Measurements from ENCODE around the gene RNF150. TPM values are rescaled to one million over a fixed set of nuclear protein-coding genes. Genes with fewer than 3 reads are reported as not detected.

RNF150 gene
- total and polyA plus RNA-seq, 7 donors: 0.46 to 69.0 (median 53.2) TPM

- TF ChIP-seq POLR2A (IDR thresholded peaks at IDR 0.05) (no peak), CTCF (IDR thresholded peaks at IDR 0.05) (peak; percentile 5 to 49 (median 16))
- intact Hi-C loops (cut with DNase I): loop anchor here (5.0 to 10.0 kb wide), 2 partner anchors 64 to 937 kb away; partner anchors contain the start of gene ZNF330
- no peak for DNase-seq
- no peaks in the 10 kb centered on the region for H3K9me3 ChIP-seq
- no peak overlapping the region for H3K27ac ChIP-seq
- no peak overlapping the region for H3K4me3 ChIP-seq
- no peaks in the 10 kb centered on the region for H3K27me3 ChIP-seq
- peaks cover 0 to 16% (median 13%) of the 10 kb centered on the region in 4 donors for H3K4me1 ChIP-seq
- no peaks in the 10 kb centered on the region for H3K36me3 ChIP-seq
Observed at GRCh38 chr4:141158219-141158618, 24.9 kb upstream of the RNF150 start.

- Histone ChIP-seq H3K4me1 (peaks cover 0 to 16% (median 13%) of the 10 kb centered on the region in 4 donors), H3K27me3 (no peaks in the 10 kb centered on the region), H3K9me3 (no peaks in the 10 kb centered on the region), H3K27ac (no peak overlapping the region), H3K36me3 (no peaks in the 10 kb centered on the region), H3K4me3 (no peak overlapping the region)
- no peak for TF ChIP-seq CTCF (IDR thresholded peaks at IDR 0.05)
- TF ChIP-seq POLR2AphosphoS5 (IDR thresholded peaks at IDR 0.05): no peak
- TF ChIP-seq POLR2A (IDR thresholded peaks at IDR 0.05): no peak
- TF ChIP-seq EP300 (IDR thresholded peaks at IDR 0.05): no peak
- intact Hi-C loops (cut with DNase I): loop anchor here (5.0 to 10.0 kb wide), 2 partner anchors 67 to 939 kb away; partner anchors contain the start of gene ZNF330
- whole genome bisulfite sequencing, 2 donors: 83 to 87% methylated on average over 4 of the region's 4 CpGs
- no peak for DNase-seq
Observed at GRCh38 chr4:141155586-141155985, 22.3 kb upstream of the RNF150 start.

GRCh38 chr4:141154725-141155124 lies 21.5 kb upstream of the RNF150 start:
- Histone ChIP-seq H3K27me3 (no peaks in the 10 kb centered on the region), H3K4me1 (peaks cover 0 to 16% (median 13%) of the 10 kb centered on the region in 4 donors), H3K27ac (peak overlapping the region in 3 of 4 donors; percentile 45 to 69 (median 63)), H3K9me3 (no peaks in the 10 kb centered on the region), H3K36me3 (no peaks in the 10 kb centered on the region), H3K4me3 (no peak overlapping the region)
- intact Hi-C loops (cut with DNase I): loop anchor here (5.0 to 10.0 kb wide), 2 partner anchors 68 to 940 kb away; partner anchors contain the start of gene ZNF330
- DNase-seq: no peak
- WGBS, 2 donors: 83 to 89% methylated on average over 3 of the region's 3 CpGs
- TF ChIP-seq POLR2AphosphoS5 (IDR thresholded peaks at IDR 0.05) (no peak), EP300 (IDR thresholded peaks at IDR 0.05) (no peak), CTCF (IDR thresholded peaks at IDR 0.05) (no peak), POLR2A (IDR thresholded peaks at IDR 0.05) (no peak)

GRCh38 chr4:141153751-141154510 lies 20.7 kb upstream of the RNF150 start:
- TF ChIP-seq CTCF (IDR thresholded peaks at IDR 0.05) (no peak), EP300 (IDR thresholded peaks at IDR 0.05) (peak; percentile 95 to 100 (median 98)), POLR2AphosphoS5 (IDR thresholded peaks at IDR 0.05) (peak; percentile 73 to 95 (median 90))
- intact Hi-C loops (cut with DNase I): loop anchor here (10.0 kb wide), 1 partner anchor 941 kb away; no protein-coding TSS in a partner anchor
- H3K27me3 ChIP-seq: no peaks in the 10 kb centered on the region
- no peaks in the 10 kb centered on the region for H3K9me3 ChIP-seq
- DNase-seq: no peak
- 55 to 70% methylated on average over 4 of the region's 4 CpGs for WGBS, 2 donors
- H3K36me3 ChIP-seq: no peaks in the 10 kb centered on the region
- H3K4me1 ChIP-seq: peaks cover 0 to 16% (median 13%) of the 10 kb centered on the region in 4 donors
- peak overlapping the region in 3 of 4 donors; percentile 45 to 69 (median 63) for H3K27ac ChIP-seq
- H3K4me3 ChIP-seq: no peak overlapping the region

Data from sigmoid colon (tissue), 7 donors.